Fibroblast of skin of back (primary cell): Measurements from ENCODE around the gene PROK2. TPM values are rescaled to one million over a fixed set of nuclear protein-coding genes. Genes with fewer than 3 reads are reported as not detected.

Experiments
- DNase-seq: peaks from one replicate; pipeline ENCODE4 v3.0.0-alpha.2; 2013
- polyA plus RNA-seq, 2 experiments: library from polyadenylated mRNA; unstranded; fragments of 120-200 nt; gene quantifications; one replicate each; pipeline ENCODE4 v1.2.1, GENCODE V29; 2013; ENCODE audit not compliant: insufficient read length in 2 of 2

Gene PROK2, protein sequence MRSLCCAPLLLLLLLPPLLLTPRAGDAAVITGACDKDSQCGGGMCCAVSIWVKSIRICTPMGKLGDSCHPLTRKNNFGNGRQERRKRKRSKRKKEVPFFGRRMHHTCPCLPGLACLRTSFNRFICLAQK
- not detected for polyA plus RNA-seq (2013, experiment 1 of 2; ENCODE audit: insufficient read length)
- polyA plus RNA-seq (2013, experiment 2 of 2; ENCODE audit: insufficient read length), result not detected

DNA sequence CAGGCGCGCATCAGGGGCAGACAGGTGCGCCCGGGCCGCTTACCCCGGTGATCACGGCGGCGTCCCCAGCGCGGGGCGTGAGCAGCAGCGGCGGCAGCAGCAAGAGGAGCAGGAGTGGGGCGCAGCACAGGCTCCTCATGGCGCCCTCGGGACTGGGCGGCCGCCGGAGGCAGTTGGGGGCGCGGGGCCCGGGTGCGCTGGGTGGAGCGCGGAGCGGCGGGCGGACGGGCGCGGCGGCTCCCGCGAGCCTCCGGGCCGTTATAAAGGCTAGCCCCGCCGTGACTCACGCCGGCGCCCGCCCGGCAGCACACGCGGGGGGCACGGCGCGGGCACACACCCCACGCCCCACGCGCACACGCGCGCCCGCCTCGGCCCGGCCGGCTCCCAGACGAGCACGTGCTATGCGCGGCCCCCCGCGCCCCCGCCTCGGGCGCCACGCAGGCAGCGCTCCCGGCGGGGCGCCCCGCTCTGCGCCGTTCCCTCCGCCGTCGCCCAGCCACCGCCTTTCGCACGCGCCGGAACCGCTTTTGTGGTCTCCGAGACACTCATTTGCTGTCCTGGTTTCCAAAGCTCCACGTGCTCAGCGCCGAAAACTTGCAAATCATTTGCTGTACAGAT, at the start of gene PROK2:
Gene PROK2, minus strand, starts transcription at position 235 of the 618 bp plus-strand sequence. Its CDS starts 96 bp downstream, at position 139.
- peak; percentile 19 for DNase-seq

DNA sequence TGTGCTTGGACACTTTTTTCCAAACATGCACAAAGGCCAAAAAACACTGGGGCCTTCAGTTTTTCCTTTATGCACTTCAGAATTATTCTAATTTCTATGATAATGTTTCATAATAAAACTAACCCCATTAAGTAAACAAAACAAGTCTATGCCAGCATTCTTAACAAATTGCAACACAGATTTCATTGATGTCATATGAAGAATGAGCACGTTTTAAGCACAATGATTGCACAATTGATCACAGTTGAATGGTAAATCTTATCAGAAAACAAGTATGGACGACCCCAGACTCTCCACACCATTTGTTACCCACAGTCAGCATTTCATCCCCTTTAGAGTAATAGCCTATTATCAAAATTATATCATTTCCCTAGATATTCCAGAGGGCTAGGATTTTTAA, 46.7 kb upstream of the PROK2 start:
- DNase-seq, result no peak

DNA sequence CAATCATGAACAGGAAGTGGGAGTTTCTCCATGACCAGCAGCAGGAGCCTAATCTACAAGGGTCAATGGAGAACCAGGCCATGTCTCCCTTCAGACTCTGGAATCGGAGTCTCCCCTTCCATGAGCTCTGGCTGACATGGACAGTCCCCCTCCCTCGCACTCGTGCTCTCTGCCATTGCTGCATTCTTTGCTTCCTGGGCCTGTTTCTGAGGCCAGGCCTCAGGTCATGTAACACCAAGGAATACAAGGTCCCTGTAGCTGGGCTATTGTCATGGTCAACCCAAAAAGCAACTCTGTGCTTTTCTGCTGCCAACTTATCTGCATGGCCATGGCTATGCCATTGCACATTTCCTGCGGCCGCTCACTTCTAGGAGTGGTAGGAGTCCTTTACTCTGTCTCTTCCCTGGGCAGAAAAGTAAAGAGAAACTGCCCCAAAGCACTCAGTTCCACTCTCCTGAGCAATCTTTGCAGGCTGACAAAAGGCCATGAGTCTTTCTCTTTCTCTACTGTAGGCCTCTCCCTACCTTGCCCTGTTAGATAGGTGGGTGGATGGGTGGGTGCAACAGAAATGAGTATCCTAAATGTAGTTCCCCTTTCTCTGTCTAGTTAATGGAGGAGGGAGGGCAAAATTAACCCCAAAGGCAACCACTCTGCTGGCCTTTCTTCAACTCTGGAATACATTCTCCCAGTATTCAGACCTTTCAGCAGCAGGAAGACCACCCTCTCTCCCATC, 40.8 kb upstream of the PROK2 start:
- no peak for DNase-seq

DNA sequence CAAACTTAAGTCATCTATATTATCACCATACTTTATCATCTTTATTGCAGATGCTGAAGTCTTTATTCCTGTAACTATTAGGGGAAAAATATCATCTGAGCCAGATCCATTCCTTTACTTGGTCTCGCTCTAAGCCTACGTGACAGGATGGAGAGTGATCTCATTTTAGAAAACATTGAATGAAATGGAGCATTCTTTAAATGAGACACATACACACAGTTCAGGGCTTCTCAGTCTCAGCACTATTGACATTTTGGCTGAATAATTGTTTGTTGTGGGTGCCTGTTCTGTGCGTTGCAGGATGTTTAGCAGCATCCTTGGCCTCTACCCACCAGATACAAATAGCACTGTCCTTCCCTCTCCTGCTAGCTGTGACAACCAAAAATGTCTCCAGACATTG, 36.2 kb upstream of the PROK2 start:
- DNase-seq, result no peak

DNA sequence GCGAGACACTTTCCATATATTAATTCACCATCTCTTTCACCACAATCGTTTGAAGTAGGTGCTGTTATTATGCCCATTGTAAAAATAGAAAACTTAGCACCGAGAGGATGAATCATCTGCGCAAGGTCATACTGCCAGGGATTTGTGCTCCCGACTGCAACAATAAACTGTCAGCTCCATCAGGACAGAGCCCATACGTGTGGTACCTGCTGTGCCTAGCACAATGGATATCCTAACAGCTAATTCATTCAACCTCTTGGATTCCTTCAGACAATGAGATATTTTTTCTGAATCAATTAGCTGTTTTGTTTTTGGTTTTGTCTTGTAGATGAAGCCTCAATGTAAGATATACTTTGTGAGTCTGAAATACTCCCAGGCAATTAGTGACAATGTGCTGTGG, 32.3 kb upstream of the PROK2 start:
- no peak for DNase-seq

DNA sequence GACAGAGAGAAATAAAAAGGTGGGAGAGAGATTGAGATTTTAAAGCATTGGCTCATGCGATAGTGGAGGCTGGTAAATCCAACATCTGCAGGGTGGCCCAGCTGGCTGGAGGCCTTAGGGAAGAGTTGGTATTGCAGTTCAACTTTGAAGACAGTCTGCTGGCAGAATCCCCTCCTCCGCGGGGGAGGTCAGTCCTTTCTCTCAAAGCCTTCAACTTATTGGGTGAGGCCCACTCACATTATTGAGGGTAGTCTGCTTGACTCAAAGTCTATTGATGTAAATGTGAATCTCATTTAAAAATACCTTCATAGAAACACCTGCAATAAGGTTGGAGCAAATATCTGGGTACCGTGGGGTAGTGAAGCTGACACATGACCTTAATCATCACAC, 31.8 kb upstream of the PROK2 start:
- no peak for DNase-seq

DNA sequence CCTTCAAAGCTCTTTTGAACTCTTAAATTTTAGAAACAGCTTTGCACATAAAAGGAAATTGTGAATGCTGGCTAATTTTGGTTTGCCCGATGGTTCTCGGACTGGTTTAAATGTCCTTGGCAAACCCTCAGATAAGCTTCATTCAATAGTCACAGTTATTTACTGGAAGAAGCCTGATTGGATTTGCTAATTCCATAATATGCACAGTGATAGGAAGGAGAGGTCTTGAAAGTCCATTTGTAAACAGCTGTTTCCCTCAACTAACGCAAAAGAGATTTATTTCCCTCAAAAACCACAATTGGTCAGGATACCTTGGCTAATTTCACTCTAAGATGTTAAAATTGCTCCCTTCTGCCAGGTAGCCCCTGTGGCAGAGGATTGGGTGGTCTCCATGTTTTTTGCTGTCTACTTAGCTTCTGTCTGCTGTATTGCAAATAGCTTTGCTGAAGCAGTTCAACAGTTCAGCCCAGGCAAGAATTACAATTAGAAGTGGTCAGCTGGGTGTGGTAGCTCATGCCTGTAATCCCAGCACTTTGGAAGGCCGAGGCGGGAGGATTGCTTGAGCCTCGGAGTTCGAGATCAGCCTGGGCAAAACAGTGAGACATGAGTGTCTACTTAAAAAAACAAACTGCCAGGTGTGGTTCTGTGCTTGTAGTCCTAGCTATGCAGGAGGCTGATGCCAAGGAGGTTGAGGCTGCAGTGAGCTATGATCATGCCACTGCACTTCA, 30.6 kb upstream of the PROK2 start:
- no peak for DNase-seq

DNA sequence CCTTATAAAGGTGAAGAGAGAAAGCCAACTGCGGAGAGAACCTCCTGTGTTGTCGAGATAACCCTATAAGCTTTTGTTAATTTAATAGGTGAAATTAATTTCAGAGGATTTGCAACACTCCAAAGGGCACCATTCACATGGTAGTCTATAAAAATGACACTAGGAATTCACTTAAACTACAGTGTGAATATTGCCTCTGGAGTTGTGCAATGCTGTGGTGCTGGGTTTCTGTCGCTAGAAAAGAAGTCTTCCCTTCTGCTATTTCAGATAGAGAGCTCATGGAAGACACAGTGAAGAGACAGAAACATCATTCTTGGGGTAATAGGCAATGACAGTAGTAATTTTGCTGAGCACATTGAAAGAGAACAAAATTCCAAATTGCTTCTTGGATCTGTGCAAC, 28.8 kb upstream of the PROK2 start:
- DNase-seq, result no peak

DNA sequence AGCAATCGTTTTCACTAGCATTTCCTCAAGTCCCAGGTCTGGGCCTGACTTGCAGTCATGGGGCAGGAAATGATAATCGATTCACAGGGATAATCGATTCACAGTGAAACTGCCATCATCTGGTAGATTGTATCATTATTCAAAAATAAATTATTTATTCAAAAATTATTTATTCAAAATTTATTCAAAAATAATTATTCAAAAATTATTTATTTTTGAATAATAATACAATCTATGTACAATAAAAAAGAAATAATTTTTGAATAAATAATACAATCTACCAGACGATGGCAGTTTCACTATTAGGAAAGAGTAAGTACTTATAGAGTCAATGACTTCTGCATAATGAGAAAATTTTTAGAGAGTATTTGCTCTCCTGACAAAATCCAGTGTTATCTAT, 28.1 kb upstream of the PROK2 start:
- DNase-seq, result no peak

DNA sequence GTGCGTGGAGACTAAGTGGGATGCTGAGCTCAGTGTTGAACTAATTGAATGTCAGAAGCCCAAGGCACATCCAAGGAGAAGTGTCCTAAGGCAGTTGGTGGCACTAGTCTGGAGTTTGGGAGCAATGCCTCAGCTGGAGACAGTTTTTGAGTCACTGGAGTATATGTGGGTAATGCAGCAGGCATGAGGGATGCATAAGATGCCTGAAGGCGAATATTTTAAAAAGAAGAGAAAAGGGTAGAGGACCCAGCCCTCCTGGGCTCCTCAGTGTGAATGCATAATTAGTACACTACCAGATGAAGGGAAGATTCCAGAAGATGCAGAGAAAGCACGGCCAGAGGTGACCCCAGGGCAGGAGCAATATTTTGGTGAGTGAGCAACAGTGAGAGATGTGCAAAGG, 25.1 kb upstream of the PROK2 start:
- DNase-seq, result no peak

DNA sequence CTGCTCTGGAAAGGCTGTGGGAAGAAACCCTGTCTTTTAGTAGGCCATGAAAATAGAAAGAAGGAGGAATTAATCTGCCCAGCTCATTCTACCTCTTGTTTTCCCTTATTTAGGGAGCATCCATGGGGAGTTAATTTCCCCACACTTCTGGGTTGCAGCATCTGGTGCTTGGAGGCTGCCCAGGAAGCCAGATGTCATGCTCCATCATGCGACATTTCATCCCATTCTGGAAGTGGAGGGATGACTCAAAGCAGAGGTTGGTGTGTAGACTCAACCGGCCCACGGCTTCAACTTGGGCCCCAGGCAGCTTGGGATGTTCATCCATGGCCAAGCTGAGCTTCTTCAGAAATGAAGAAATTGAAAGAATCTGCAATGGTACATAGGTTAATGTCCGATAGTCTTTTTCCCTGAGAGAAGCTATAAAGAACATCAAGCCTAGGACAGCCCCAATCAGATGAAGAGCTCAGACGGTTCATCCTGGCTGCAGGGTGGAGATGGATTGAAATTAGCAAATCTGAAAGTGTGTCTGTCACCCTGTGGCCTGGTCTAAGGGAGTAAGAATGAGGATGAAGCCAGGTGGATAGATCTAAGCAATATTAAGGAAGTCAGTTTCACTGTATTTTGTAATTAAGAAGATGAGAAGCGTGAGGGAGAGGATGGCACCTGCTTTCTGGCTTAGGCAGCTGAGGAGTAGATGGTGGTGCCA, 24.5 kb upstream of the PROK2 start:
- DNase-seq, result no peak

DNA sequence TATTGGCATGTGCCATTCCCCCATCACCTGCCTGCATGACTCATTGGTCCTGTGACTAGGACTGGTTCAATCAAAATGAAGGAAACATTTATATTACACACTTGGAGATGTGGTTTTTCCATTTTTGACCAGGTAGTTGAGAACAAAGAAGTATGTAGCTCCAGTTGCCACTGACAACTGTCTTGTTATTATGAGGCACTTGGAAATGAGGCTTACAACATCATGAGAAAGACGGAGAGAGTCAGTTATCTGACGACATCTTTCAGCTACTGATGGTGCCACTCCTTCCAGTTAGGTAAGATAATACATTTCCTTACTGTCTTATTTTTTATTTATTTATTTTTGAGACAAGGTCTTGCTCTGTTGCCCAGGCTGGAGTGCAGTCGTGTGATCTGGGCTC, 21.8 kb upstream of the PROK2 start:
- no peak for DNase-seq

DNA sequence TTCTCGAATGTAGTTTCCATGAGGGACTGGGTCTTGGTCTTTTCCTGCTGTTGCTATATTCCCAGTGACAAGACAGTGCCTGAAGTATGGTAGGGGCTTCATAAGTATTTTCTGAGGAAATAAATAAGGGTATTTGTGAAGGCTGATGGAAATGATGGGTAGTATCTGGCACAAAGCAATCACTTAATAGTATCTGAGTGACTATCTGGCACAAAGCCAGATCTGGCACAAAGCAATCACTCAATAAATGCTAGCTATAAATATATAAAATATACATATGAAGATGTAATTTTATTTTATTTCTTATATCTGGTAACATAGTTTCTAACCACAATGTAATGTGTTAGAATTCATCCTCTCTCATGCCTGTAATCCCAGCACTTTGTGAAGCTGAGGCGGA, 20.7 kb upstream of the PROK2 start:
- no peak for DNase-seq

DNA sequence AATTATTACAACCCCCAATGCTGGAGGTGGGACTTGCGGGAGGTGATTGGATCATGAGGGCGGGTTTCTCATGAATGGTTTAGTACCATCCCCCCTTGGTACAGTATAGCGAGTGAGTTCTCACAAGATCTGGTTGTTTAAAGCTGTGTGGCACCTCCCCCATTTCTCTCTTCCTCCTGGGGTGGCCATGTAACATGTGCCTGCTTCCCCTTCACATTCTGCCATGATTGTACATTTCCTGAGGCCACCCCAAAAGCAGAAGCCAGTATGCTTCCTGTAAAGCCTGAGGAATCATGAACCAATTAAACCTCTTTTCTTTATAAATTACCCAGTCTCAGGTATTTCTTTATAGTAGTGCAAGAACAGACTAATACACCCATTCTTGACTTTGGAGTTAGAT, 20.3 kb upstream of the PROK2 start:
- DNase-seq, result no peak

DNA sequence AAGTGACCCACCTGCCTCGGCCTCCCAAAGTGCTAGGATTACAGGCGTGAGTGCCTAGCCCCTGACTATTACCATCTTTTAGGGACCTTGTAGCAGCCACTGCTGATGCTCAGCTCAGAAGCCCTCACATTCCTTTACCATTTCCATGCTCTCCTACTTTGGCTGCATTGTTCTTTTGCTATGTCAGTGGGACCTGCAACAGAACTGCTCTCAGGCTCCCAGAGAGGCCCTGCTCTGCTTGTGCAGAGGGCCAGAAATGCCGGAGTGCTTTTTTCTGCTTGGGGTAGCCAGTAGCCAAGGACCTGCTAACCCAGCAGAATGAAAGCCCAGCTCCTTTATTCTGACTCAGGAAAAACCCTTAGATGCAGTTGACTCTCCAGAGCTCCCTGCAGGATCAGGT, 18.3 kb upstream of the PROK2 start:
- DNase-seq, result no peak

DNA sequence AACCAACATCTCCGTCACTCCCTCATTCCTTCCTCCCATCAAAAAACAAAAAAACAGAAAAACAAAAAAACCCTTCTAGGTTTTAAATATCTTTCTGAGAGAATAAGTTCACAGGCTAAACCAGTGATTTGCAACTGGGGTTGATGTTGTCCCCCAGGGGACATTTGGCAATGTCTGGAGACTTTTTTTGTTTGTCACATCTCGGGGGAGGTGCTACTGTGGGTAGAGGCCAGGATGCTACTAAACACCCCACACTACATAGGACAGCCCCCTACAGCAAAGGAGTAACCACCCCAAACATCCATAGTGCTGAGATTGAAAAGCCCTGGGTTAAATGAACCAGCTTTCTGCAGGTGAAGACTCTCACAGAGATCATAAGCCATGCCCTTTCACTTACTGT, 17.0 kb upstream of the PROK2 start:
- no peak for DNase-seq

DNA sequence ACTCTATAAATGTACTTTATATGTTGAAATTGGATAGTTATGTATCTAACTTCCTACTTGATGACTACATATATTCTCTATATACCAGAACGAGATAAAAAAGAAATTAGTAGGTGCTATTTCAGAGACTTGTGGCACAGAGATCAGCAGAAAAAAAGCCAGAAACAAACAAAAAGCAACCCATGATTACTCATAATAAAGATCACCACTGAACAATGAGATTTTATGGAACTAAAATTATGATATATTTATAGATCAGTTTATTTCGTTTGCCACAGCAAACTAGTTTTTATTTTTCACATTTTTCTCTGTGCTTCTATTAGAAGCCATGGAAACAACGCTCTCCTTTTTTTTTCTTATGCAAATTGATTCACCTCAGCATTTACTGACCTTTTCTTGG, 15.1 kb upstream of the PROK2 start:
- no peak for DNase-seq

DNA sequence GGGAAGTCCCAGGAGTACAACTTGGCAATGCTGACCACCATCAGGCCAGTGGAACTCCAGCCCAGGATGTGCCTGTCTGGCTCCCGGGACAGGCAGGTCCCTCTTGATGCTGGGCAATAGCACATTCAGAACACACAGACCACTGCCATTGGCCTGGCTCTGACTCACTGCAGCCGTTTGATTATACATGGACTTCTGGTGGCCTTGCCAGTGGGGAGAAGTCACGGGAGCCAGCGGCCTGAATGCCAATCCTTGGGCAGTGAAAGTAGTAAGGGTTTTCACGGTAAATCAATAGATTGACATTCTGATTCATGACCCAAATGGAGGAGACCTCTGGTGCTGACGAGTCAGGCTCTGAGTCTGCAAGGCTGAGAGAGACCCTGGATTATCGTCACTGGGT, 12.5 kb upstream of the PROK2 start:
- no peak for DNase-seq

DNA sequence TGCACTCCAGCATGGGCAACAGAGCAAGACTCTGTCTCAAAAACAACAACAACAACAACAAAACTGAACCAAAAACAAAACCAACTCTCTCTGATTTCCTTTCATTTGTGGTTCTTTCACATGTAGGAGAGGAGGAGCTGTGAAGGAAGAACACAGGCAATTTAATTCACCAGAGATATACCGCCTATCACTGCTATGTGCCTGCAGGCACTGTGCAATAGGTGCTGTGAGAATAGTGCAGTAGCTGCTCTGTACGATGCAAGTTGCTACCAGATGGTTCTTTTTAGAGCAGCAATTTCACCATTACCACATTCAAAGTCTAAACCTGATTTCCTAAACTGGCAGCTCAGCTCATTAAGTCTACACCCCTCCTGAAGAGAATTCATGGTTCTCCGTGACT, 11.3 kb upstream of the PROK2 start:
- no peak for DNase-seq

DNA sequence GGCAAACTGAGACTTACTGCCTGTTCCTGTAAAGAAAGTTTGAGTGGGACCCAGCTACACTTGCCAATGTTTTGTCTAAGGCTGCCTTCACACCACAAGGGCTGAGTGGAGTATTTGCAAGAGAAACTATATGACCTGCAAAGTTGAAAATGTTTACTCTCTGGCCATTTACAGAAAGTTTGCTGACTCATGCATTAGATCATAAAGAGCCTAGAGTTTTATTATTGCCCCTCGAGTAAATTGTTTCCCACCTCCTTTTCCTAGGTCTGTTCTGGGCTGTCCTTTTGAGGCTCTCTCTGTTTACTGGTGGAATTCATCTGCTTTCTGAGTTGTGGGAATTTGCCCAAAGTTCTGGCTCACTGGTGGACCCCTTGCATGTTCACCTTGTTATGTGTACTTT, 6.7 kb upstream of the PROK2 start:
- no peak for DNase-seq

DNA sequence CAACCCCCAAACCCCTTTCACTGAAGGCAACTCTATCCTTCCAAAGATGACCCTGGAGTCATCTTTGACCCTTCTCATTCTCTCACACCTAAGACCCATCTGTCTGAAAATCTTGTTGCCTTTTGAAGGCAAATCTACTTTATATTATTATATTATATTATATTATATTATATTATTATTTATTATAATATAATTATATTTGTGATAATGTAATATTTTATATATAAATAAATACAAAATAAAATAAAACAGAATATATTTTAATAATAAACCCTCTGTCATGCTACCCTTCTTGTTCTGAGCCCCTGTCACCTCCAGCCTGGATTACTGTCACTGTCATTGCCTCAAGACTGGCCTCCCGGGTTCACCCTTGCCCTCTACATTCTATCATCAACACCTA, 5.0 kb upstream of the PROK2 start:
- DNase-seq, result no peak

DNA sequence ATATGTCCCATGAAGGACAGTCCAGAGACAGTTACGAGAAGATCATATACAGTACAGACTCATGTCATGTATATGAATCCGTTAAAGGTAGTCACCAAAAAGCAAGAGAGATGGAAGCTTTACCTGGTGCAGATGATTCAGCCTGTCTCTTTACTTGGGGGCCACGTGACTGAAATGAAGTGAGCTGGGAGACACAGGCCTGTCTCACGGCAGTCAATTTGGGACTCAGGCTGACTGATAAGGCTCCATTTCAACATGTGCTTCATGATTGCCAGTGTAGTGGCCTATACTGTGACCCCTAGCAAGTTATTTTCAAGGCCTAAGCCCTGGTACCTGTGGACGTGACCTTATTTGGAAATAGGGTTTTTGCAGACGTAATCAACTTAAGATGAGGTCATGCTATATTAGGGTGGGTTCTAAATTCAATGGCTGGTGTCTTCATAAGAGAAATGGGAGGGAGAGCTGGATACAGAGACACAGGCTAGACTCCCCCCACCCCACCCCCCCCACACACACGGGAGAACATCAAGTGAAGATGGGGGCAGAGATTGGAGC, 3.0 kb upstream of the PROK2 start:
- DNase-seq, result no peak

DNA sequence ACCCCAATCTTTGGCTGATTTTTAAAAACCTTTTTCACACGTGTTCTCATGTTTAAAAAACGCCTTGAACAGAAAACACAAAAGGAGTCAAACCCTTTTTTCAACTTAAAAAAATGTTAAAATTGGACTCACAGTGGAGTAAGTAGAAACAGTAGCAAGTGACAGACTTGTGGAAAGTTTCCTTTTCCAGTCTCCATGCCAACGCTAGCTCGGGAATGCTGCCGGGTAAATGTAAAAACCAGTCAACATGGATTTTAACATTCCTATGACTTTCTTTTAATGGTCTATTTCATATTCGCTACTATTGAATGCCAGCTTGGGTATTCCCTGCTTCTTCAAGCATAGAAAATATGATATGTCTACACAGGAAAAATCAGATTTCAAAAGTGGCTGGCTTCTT, 1.6 kb upstream of the PROK2 start:
- DNase-seq, result peak; percentile 5
